Fibroblast of villous mesenchyme (primary cell): ENCODE results near the gene CDK5RAP3. TPM values are rescaled to one million over a fixed set of nuclear protein-coding genes. Genes with fewer than 3 reads are reported as not detected.

Experiments
- DNase-seq: peaks from one replicate; pipeline ENCODE4 v3.0.0-alpha.2; 2010; ENCODE audit warnings: low read depth
- H3K4me3 ChIP-seq: 2 replicates; pipeline ENCODE4 v1.5.1; 2011; ENCODE audit warnings: low read depth, mild to moderate bottlenecking, low read length
- total RNA-seq: library from RNA; depleted of rRNA; stranded (reverse); fragments of >200 nt; gene quantifications from 2 replicates; pipeline ENCODE4 v1.2.3, GENCODE V29; 2012
- TF ChIP-seq, protein P1 (sequence below): IDR thresholded peaks from 2 replicates; pipeline ENCODE4 v1.5.1; 2012; ENCODE audit warnings: low read depth, mild to moderate bottlenecking, low read length; ENCODE audit not compliant: insufficient read depth

CDK5RAP3 gene
- total RNA-seq, 1 donor, result 32.4 TPM

DNA sequence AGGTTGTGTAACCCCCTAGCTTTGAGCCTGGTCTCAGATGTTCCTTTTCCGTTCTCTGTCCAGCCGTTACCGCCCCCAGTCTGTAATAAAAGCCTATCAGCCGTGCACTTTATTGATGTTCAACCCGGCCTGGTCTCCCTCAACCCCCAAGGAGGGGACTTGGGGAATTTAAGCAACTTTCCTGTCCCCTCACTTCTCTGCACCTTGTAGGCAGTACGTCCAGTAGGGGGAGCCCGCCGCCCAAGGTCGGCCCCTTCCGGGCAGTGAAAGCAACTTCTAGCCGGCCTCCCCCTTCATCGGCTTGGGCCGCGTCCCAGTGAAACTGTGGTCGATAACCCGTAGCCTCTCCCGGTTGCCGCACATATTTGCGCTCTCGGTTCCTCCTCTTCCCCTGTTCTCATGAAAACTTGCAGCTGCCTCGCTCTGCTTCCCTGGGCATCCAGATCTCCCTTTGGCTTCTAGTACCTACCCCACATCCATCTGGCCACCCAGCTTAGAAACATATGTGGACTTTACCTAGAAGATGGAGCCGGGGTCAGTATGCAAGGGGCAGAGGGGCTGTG, 21.6 kb upstream of the CDK5RAP3 start:
- DNase-seq, result peak; percentile 89
- TF ChIP-seq, protein P1, sequence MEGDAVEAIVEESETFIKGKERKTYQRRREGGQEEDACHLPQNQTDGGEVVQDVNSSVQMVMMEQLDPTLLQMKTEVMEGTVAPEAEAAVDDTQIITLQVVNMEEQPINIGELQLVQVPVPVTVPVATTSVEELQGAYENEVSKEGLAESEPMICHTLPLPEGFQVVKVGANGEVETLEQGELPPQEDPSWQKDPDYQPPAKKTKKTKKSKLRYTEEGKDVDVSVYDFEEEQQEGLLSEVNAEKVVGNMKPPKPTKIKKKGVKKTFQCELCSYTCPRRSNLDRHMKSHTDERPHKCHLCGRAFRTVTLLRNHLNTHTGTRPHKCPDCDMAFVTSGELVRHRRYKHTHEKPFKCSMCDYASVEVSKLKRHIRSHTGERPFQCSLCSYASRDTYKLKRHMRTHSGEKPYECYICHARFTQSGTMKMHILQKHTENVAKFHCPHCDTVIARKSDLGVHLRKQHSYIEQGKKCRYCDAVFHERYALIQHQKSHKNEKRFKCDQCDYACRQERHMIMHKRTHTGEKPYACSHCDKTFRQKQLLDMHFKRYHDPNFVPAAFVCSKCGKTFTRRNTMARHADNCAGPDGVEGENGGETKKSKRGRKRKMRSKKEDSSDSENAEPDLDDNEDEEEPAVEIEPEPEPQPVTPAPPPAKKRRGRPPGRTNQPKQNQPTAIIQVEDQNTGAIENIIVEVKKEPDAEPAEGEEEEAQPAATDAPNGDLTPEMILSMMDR, result peak; percentile 96
- peak overlapping the region; percentile 16 for H3K4me3 ChIP-seq

DNA sequence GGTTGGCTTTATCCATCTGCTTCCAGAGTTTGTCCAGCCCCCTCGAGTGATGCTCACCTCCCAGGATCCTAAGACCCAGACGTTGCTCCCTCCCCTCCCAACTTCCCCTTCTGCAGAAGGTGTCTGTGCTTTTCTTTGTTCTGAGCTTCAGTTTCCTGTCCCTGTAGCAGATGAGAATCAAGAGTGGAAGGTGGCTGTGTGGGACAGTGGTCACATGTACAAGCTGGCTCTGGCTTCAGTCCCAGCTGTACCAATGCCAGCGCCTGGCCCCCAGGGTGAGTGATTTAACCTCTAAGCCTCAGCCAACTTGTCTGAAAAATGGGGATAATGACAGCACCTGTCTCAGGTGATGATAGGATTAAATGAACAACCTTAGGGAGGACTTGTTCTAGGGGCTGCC, 21.0 kb upstream of the CDK5RAP3 start:
- TF ChIP-seq, protein P1, result no peak
- DNase-seq, result no peak
- H3K4me3 ChIP-seq, result no peak overlapping the region

DNA sequence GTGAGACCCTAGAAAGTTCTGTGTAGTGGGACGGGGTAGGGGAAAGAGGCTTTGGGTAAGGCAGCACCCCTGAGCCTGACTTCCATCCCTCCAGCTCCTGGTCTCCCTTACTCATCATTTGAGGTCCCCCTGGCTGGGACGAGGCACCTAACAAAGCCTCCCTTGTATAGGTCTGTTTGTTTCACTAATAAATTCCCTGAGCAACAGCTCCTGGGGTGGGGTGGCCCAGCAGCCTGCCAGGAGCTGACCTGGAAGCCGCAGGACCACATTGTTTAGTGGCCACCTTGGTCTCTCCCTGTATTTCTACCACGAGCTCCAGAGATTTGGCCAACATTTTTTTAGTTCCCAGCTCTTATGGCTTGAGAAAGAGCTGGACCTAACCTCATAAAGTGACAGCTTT, 20.5 kb upstream of the CDK5RAP3 start:
- TF ChIP-seq, protein P1, result no peak
- DNase-seq, result no peak
- H3K4me3 ChIP-seq, result no peak overlapping the region

DNA sequence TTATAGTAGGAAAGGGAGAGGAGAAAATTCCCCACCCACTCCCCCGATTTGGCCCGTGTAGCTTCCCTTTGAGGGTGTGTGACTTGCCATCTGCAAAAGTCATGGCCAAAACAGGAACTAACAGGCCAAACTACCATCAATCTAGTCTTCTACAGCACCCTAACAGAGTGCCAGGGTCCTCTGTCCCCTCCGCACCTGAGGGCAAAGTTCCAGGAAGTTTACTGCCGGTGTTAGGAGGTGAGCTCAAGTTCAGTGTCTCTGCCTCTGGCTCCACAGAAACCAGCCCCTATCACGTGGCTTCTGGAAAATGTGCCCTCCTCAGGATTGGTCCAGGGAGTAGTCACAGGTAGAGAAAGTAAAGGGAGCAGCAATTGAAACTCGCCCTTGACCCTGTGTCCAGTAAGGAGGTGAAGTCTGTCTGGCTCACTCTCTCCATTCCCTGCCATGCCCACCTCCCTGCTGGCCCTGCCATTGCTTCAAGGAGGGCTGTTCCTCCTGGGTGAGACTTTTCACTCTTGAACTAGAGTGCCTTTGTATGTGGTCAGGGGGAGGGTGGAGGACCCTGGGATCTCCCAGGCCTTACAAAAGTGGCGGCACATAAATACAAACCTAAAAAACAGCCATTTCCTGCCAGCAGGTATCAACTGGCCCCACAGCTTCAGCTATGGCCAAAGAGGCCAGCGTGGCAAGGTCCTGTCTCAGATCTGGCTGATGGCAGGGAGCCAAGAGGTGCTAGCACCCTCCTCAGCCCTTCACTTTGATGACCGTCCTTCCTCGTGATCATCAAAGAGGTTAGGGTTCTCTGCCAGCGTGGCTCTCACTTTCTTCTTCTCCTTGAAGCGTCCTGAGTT, 18.5 kb upstream of the CDK5RAP3 start:
- TF ChIP-seq, protein P1, result no peak
- H3K4me3 ChIP-seq, result no peak overlapping the region
- DNase-seq, result no peak

DNA sequence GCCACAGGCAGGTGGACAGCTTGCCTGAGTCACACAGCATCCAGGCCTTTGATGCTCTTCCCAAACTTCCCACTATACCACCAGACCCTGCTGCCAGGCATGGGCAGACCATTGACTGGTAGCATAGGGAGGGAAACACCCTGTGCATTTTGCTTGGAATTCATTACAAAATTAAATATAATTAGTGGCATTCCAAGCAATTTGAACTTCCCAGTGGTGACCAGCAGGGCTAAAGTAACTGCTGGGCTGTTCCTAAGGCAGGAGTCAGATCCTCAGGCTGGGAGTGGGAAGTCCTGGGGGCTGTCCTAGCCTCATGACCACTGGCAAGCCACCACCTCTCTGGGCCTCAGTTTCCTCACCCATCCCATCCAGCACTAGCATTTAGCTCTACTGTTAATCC, 17.0 kb upstream of the CDK5RAP3 start:
- no peak overlapping the region for H3K4me3 ChIP-seq
- TF ChIP-seq, protein P1, result no peak

DNA sequence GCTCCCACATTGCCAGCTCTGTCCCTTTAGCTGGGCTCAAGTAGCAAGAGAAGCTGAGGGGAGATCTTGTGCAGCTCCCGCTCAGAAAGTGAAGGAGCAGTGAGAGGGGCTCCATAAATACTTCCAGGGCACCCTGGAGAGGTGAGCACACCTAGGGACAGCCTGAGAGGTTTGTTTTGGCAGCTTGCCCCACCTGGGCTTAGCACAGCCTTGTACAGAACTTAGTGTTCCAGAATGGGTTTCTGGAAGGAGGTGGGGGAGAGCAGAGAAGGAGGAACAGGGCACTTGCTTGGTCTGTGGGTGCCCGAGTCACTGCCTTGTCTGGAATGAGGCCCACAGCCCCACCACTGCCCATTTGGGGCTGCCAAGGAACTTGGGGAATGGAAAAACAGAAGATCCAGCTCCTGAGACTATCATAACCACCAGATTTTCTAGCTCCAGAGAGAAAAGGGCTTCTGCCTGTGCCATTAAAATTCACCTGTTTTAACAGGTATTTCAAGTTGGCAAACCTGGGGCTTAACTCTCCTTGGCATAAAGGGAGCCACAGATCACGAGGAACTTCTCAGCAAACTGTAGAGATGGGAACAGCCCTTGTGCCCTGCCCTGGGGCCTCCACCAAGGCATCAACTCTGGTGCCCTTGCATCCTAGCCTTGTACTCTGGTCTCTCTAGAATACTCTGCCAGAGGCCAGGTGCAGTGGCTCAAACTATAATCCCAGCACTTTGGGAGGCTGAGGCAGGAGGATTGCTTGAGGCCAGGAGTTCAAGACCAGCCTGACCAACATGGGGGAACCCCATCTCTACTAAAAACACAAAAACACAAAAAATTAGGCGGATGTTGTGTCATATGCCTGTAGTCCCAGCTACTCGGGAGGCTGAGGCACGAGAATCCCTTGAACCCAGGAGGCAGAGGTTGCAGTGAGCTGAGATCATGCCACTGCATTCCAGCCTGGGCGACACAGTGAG, 15.1 kb upstream of the CDK5RAP3 start:
- DNase-seq, result no peak
- no peak overlapping the region for H3K4me3 ChIP-seq
- TF ChIP-seq, protein P1, result no peak

More for the DNA sequence above, 17.0 kb upstream of the CDK5RAP3 start:
- DNase-seq, result no peak
